GM11168 (cell line): ENCODE results near the gene TCERG1L.

Source experiments
- in situ Hi-C: fragments of 300-500 bp; cut with MboI; formaldehyde crosslinking; loops from one replicate; pipeline ENCODE4 v1.12.0; 2022; ENCODE audit warnings: low sequenced_read_pairs; ENCODE audit not compliant: unreplicated experiment

Gene TCERG1L

DNA sequence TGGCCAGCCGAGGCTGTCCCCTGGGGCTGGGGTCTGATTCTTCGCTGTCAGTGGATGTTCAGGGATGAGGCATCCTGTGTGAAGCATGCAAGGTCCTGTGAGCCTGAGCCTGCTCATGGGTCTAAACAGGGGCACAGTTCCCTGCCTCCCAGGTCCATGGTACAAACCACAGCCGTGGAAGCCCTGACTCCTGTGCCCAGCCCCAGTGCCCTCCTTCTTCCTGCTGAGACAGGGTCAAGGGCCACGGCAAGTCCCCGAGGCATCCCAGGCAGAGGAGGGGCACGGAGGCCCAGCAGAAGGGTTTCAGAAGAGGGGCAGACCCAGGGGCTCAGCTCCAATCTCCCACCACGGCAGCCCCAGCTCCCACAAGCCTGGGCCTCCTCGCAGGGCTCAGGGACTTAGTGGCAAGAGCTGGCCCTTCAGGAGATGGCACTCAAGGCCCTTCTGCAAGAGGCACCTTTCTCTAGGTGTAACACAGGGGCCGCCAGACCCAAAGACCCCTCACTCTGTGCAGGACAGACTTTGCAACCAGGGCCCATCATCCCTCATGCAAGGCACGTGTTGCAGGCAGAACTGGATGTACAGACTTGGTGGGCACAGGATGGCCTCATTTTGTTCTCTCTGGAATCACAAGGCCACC, 248.8 kb downstream of the TCERG1L start:
- in situ Hi-C loops = no loop called here

DNA sequence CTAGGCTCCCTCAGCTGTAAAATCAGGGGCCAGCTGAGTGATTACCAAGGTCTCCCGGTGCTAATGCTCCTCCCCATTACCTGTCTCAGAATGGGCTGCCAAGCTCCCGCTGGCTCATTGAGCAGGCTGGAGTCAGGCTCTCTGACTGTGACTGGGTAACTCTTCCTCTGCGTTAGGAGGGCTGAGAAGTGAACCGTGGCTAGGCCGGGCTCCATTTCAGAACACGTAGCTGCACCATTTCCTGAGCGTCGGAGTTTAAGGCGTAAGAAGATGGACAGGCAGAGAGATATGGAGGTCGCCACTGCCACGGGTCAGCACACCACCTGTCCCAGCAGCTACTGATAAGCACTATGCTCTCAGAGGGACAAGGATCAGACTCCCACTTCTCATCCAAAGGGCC, 250.3 kb downstream of the TCERG1L start:
- in situ Hi-C loops = no loop called here

DNA sequence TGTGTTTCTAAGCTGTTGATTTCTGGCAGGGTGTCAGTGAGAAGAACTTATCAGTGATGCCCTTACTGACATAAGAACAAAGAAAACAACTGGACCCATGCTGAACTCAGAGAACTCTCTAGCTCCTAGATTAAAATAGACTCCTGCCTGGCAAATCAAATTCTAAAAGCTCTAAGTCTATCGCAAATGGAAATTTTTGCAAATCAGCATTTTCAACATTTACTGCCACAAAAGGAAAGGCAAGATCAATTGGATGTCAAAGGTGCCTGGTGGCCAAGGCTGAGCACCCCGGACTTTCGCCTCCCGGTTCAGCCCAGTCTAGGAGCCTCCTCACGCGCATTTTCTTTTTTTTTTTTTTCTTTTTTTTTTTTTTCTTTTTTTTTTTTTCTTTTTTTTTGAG, 251.6 kb downstream of the TCERG1L start:
- in situ Hi-C loops = no loop called here

DNA sequence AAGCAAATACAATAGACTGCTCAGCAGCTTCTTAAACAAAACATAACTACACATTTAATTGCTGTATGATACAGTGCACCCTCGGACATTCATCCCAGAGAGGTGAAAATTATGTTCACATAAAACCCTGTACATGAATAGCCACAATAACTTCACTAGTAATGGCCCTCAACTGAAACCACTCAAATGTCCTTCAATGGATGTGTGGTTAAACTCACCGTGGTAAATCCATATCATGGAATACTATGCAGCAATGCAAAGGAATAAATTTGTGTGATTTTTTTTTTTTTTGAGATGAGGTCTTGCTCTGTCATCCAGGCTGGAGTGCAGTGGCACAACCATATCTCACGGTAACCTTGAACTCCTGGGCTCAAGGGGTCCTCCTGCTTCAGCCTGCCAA, 252.7 kb downstream of the TCERG1L start:
- in situ Hi-C loops = no loop called here

DNA sequence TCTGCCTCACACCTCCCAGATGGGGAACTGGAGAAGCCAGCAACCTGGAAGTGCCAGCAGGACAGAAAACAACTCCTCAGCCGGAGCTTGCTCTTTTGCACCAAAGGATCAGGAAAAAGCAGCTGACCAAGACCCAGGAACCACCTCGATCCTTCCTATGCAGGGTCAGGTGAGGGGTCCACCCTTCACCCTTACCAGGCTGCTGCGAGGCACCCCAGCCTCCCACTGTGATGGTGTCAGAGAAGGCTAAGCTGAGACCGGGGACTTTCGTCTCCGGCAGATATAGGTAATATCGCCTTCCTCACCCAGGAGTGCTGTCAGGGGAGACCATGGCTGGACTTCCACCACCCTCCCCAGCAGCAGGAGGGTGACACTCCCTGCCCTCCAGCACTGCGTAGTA, 254.7 kb downstream of the TCERG1L start:
- in situ Hi-C loops = no loop called here

DNA sequence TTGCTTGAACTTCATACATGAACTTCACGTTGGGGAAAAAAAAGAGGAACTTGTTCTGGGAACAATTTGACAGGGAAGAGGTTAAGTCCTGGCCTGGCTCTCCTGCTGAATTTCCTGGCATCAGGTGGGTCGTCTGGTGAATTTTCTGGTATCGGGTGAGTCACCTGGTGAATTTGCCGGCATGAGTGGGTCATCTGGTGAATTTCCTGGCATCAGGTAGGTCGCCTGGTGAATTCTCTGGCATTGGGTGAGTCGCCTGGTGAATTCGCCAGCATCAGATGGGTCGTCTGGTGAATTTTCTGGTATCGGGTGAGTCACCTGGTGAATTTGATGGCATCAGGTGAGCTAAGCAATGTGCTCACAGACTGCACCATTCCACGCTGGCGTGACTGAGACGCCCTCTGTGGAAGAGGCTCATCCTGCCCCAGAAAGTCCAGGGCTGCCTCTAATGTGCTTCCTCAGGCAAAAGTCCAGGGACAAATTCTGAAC, 255.4 kb downstream of the TCERG1L start:
- in situ Hi-C loops = no loop called here

DNA sequence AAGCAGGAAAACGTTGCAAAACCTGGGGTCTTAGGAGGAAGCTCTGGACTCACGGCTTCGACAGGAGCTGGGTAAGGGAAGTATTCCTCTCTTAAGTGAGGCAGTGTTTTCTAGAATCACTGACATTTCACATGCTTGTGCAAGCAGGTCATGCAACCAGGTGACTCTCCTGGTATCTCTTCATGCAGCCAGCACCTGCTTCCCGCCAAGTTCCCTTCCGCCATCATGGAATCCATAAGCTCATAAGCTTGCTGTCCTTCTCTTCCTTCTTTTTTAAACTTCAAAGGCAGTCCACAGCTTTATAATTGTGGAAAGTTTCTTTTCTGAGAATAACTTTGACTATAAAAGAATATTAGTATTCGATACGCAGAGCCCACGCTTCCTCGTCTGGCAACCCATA, 256.1 kb downstream of the TCERG1L start:
- in situ Hi-C loops = no loop called here

DNA sequence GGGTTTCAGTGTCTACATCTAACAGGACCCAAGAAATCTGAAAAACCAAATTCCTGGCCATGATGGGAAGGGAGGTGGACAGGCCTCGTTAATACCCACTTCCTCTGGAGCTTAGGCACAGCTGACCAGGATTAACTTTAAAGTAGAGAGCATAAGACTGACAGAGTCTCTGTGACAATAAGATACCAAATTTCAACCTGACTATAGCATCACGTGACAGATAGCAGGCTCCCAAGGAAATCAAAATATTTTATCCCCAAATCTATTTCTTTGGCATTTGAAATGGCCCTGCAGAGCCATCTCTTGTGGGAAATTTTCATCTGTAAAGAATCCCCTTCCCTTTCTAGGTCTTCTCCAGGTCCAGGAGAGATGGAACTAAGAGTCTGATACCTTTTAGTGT, 258.3 kb downstream of the TCERG1L start:
- in situ Hi-C loops = no loop called here

DNA sequence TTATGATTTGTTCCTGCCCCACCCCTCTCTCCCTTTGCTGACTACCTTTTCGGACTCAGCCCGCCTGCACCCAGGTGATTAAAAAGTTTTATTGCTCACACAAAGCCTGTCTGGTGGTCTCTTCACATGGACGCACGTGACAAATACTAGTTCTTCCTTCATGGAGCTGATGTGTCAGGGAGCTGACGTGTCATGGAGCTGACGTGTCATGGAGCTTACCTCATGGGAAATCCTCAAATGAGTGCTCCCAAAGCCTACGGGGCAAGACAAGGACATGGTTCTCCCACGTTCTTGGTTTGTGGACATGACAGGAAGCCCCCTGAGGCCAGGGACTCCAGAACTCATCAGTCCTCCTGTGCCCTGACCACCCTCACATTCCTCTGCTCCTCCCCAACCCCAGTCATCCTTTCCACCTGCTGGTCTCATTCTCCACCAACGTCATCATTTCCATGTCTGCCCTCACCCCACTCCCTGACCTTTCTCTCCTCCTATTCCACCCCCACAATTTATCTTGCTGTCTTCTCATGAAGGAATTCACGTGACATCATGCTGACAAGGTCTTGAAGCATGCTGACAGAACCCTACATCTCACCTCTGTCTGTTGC, 261.3 kb downstream of the TCERG1L start:
- in situ Hi-C loops = no loop called here

DNA sequence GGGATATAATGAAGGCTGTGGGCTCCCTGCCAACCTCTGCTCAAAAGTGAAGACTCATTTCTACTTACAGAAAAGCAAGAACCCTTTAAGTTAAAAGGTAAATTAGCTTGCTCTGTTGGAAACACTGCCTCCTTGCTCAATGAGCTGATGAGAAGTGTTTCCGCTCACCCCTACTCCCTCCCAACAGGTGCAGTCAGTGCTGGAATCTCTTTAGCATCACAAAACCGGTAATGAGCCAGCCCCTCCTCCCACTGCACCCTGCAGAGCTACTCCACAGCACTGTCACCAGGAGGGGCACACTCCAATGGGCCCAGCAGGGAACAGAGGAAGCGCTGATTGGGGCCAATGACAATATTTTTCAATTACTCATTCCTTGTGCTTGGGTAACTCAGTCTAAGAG, 262.5 kb downstream of the TCERG1L start:
- in situ Hi-C loops = no loop called here

DNA sequence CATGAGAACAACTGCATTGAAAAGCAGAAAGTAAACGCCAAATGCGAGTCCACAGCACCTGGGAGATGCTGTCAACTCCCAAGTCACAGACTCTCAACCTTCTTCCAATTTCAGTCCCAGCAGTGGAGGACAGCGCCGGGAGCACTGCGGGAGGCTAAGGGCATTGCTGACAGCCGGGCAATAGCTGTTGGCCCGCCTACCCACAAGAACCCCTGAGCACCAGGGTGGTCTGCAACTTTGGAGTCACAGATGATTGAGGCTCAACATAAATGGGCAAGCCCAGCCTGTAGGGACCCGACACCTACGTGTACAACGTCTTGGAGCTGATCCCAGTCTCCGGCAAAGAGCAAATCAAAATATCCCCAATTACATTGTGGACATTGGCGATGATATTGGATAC, 262.9 kb downstream of the TCERG1L start:
- in situ Hi-C loops = no loop called here

DNA sequence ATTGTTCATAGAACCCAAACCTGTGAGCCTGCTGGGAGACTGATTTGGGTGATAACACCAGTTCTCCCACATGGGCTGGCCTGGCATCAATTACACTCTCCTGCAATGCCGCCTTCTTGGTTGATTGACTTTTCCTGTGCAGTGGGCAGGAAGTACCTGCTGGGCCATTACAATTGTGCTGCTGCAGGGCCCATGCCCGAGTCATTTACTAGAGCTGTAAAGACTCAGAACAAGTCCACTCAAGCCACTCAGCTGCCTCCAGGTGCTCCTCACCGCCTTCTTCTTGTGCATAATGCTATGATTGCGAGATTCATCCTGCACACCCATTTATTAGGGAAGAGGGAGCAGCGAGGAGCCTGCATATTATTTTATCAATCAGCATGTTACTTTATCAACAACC, 264.0 kb downstream of the TCERG1L start:
- in situ Hi-C loops = no loop called here

DNA sequence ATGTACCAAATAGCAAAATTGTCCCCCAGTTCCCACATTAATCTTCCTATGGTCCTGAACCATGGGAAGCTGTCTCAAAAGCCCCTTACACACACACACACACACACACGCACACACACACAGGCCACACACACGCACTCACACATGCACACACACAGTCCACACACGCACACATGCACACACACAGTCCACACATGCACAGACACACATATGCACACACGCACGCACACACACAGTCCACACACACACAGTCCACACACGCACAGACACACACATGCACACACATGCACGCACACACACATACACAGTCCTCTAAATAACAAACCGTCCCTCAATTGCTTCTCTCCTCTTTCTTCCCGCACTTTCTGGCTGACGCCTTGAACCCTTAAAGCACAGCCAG, 265.3 kb downstream of the TCERG1L start:
- in situ Hi-C loops = no loop called here

DNA sequence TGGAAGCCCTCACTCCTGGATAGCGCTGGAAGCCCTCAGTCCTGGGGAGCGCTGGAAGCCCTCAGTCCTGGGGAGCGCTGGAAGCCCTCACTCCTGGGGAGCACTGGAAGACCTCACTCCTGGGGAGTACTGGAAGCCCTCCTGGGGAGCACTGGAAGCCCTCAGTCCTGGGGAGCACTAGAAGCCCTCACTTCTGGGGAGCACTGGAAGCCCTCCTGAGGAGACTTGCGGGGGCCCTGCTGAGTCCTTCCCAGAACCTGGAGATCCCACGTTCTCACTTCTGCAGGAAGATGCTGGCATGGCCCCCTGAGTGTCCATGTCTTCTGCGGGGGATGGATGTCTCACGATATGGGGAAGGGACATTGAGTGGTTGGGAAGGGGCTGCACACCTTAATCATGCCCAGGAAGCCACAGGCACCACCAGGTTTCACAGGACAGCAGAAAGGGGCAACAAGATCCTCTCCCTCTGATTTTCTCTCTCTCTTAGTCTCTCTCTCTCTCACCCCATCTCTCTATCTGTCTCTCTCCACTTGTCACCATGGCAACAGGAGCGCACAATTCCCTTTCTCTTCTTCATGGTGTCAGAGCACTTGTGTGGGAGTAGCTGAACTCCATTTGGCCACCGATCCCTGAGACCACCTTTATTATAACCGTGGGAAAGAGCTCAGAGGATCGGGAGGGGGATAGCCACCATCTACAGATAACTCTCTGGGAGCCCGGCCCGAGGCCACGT, 267.0 kb downstream of the TCERG1L start:
- in situ Hi-C loops = no loop called here

DNA sequence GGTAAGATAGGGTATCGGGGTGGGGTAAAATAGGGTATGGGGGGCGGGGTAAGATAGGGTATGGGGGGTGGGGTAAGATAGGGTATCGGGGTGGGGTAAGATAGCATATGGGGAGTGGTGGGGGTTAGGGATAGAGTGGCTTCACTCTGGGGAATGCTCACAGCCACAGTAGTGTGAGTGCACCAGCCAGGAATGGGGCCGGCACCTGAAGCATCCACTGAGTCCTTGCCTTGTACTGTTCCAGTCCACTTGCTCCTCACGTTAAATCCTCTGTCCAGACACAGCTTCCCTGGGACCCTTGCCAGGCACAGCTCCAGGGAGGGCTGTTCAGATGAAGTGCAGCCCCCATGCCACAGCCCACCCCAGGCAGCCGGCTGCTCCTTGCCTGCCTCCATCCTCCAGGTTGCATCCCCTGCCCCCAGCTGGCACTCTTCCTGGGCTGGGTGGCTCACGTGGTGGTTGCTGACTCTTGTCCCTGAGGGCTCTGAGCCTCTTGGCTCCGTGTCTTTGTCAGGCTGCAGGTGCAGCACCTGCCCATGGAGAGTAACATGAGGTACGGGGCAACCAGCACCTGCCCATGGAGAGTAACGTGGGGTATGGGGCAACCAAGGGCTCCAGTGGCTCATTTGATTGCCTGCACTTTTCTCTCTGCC, 268.4 kb downstream of the TCERG1L start:
- in situ Hi-C loops = no loop called here
